ENCODE results near the gene TBC1D19. TPM values are rescaled to one million over a fixed set of nuclear protein-coding genes. Genes with fewer than 3 reads are reported as not detected.
"Not testable (repeated sequence)": the region's sequence is repeated elsewhere in the genome, so short reads cannot be mapped to it uniquely, and the experiment has no call there.

TBC1D19 gene, protein sequence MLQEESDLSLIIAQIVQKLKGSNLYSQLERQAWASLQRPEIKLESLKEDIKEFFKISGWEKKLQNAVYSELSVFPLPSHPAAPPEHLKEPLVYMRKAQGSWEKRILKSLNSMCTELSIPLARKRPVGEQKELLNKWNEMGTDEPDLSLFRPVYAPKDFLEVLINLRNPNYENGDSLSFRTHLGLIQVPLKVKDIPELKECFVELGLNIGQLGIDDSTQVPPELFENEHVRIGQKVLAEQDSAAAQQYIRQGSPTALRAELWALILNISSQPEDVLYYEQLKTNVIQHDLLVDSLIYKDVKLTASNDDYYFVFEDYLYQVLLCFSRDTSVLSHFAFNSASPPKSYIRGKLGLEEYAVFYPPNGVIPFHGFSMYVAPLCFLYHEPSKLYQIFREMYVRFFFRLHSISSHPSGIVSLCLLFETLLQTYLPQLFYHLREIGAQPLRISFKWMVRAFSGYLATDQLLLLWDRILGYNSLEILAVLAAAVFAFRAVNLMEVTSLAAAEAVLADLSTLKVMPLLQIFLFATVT
- total RNA-seq: 5.2 and 7.3 TPM in 2 replicates

DNA sequence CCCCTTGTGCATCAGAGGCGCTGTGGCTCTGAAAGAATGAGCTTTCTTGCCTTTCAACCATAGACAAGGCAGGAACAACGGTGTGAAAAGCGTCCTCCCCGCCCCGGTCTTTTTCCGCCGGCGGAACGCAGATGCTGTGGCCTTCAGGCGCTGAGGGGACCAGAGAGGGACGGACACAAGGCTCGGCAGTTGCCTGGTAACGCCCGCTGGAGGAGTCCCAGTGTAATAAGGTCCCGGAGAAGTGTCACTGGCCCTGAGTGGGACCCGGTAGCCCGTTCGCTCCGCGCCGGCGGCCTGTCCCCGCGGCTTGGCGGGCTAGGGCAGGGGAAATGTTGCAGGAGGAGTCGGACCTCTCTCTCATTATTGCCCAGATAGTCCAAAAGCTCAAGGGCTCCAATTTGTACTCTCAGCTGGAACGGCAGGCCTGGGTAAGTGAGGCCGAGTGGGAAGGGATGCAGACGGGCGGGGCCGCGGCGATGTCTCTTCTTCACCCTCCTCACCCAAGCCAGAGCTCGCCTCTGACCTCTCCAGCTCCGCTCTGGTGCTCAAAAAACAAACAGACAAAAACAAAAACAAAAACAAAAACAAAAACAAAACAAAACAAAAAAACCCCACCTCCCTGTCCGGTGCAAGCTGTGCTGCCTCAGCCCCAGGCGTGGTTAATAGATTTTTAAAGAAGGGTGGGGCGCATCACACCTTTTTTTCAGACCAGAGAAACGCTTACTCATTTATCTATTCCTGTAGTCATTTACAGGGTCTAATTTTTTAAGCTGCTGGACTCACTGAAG is at the start of gene TBC1D19:
TBC1D19 (plus strand) TSS at position 220 of the 788 bp plus-strand sequence; CDS start at position 330, 110 bp downstream.
- DNase-seq (ENCODE audit: low read depth in 2 of 2): peak; percentile 87 to 89

DNA sequence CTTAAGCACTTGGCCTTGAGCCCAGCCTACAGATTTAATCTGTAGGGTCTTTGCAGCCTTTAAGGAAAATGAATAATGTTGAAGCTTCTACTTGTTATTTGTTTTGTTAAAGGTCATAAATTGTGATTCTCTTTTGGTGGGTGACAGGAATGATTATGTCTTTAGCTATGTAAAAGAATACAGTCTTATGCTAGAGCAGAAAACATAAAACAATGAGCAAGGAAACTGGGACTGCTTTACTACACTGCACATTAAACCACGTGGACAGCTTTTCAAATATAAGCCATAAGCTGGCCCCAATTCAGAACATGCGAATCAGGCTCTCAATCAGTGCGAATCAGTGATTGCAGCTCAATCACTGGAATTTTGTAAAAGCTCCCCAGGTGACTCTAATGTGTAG is 40.9 kb upstream of the TBC1D19 start:
- DNase-seq (ENCODE audit: low read depth in 2 of 2): no peak

DNA sequence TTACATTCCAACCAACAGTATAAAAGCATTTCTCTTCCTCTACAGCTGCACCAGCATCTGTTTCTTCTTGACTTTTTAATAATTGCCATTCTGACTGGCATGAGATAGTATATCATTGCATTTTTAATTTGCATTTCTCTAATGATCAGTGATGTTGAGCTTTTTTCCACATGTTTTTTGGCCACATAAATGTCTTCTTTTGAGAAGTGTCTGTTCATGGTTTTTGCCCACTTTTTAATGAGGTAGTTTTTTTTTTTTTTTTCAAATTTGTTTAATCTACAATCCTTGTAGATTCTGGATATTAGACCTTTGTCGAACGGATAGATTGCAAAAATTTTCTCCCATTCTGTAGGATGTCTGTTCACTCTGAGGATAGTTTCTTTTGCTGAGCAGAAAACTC is 39.5 kb upstream of the TBC1D19 start:
- DNase-seq (ENCODE audit: low read depth in 2 of 2): no peak

DNA sequence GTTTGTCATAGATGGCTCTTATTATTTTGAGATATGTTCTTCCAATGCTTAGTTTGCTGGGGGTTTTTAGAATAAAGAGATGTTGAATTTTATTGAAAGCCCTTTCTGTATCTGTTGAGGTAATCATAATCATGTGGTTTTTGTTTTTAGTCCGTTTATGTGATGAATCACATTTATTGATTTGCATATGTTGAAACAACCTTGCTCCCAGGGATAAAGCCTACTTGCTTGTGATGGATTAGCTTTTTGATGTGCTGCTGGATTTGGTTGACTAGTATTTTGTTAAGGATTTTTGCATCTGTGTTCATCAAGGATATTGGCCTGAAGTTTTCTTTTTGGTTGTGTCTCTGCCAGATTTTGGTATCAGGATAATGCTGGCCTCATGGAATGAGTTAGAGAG is 35.5 kb upstream of the TBC1D19 start:
- not testable (repeated sequence) for DNase-seq (ENCODE audit: low read depth in 2 of 2)

DNA sequence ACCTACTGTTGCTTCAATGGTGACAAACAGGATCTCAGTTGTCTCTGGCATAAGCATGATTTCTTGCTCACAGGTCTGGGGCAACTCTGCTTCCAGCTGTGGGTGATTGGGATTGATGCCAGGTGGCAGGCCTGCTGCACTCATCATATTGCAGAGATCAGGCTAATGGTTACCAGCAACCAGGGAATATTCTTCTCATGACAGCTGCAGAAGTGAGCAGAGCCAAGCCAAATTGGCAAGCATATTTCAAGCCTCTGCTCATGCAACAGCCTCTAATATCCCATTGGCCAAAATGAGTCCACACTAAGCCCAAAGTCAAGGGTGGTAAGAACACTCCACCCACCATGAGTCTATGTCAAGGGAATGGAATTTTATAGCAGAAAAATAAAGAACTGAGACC is 26.7 kb upstream of the TBC1D19 start:
- no peak for DNase-seq (ENCODE audit: low read depth in 2 of 2)

DNA sequence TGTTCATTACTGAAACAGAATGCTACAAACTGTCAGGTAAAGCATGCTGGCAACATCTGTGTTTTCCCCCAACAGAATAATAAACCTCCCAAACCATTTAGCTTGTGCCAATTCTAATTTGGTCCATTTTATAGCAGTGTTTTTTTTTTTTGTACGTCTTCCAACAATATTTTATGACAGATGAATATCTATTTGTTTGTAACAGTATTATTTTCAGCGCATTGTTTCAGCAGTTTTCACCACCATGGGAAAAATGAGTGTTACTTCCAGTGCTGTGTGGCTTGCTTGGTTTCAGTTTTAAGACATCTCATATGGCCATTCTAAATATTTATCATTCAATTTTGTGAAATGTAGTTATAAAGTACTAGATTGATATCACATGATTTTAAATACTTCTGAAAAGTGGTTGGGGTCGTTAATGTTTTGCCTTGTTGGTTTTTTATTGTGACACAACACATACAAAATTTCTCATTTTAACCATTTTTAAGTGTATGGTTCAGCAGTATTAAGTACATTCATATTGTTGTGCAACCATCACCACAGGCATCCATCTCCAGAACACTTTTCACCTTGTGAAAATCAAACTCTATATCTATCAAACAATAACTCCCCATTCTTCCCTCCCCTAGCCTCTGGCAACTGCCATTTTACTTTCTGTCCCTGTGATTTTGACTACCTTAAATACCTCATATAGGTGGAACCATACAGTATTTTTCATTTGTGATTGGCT is 25.6 kb upstream of the TBC1D19 start:
- no peak for DNase-seq (ENCODE audit: low read depth in 2 of 2)

DNA sequence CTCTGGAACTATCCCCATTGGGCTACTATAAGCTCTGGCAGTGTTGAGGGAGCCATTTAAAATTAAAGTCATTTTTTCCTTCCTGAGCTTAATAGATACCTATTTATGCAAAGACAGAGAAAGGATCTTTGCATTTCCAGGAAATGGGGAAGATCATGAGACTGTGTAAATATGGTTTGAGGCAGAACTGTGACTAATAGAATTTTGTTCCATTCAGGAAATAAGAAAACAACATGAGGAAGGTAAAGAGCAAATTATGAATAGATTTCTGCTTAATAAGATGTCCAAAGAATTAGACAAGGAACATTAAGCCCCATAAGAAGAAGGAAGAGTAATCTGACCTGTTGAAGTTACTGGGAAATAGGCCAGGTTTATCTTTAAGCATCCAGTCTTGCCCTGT is 17.8 kb upstream of the TBC1D19 start:
- DNase-seq (ENCODE audit: low read depth in 2 of 2): peak in 1 of 2 donors; percentile 6

DNA sequence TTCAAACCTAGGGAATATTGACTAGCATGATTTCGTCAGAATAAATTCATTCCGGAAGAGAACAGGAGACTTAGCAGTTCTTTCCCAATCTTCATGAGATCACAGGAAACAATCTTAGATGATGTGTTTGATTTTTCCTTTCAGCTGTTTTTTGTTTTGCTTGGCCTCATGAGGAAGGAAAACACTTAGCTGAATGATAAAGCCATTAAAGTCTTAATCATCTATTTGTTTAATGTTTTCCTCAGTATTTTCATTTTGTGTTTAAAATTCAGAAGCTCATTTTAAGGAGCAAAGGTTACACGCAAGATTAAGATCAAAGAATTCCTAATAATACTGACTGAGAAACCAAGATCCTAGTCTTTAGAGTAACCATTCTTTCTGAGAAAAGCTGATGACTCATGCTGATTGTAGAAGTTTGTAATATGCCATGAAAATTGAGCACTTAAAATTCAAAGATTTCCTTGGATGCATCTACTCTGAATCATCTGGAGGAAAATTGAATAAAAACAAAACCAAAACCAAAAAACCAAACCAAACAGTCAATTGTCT is 15.4 kb upstream of the TBC1D19 start:
- DNase-seq (ENCODE audit: low read depth in 2 of 2): peak in 1 of 2 donors; percentile 92

DNA sequence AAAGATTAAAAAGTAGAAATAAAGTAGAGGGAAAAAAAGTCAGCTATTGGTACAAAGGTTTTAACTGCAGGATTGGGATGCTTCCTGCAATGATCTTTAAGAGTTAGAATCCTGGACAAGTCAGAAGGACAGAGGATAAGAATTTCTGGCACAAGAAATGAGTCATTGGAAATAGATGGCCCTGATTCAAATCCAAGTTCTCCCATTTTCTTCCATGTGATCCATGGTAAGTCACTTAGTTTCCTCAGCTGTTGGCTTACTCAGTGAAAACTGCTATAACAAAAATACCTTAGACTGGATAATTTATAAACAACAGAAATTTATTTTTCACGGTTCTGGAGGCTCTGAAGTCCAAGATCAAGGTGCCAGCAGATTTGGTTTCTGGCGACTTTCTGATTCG is 13.3 kb upstream of the TBC1D19 start:
- DNase-seq (ENCODE audit: low read depth in 2 of 2): no peak

DNA sequence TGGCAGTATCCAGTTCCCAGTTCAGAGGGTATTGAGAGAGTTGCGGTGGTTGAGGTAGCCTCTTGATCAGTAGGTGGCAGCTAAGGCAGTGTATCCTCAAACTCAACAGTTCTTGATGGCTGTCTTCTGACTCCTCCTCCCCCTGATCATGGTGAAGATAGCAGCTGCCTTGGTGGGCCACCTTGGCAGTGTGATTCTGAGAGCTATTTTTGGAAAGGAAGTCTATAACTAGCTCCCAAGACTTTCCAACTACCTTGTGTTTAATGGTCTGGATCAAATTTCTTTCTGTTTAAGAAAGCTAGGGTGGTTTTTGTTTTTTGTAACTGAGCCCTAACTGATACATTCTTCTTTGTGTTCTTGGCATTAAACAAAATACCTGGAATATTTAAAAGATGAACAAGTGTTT is 10.5 kb upstream of the TBC1D19 start:
- DNase-seq (ENCODE audit: low read depth in 2 of 2): no peak

DNA sequence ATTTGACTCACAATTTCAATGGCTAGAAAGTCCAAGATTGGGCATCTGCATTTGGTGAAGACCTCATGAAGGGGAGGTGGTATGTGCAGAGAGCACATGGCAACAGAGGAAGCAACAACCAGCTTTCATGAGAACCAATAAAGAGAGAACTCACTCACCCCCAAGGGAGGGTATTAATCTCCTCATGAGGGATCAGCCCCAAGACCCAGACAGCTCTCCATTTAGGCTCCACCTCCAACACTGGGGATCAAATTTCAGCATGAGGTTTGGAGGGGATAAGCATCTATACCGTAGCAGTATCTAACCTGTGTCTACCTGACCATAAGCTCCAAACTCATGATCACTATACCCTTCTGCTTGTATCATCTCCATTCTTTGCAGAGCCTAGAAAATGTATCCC is 9.3 kb upstream of the TBC1D19 start:
- DNase-seq (ENCODE audit: low read depth in 2 of 2): no peak

DNA sequence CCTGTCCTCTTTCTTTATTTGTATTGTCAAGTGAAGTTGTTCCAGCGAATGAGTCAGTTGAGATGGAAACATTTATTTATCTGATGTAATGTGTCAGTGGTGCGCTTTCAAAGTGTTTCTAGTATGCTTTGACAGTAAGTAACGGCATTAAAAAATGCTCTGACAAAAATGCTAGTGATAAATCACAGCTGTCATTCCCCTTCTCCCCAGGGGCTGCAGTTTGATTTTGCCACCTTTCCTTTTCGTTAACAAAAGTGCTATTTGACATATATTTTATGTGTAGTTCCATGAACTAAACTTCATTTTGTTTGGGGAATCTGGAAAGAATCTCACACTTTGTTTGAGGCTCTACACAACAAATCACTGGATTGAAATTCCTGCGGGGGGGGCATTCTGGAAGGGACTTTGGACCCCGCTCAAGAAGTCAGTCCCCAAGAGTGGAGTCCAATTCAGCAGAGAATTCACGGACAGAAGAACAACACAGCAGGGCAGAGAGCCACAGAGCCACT is 7.6 kb upstream of the TBC1D19 start:
- peak in 1 of 2 donors; percentile 29 for DNase-seq (ENCODE audit: low read depth in 2 of 2)

DNA sequence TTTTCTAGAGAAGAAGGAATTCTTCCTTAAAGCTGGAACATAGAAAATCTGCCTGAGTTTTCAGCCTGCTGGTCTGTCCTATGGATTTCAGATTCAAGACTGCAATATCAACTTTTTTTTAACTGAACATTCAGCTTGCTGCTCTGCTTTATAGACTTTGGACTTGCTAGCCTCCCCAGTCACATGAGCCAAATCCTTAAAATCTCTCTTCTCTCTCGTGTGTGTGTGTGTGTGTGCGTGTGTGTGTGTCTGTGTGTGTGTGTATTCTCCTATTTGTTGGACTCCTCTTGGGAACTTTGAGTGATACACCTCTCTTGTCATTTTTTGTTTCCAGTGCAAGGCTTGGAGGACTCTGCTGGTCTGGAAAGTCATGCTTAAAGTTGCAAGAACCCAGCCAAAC is 6.8 kb upstream of the TBC1D19 start:
- no peak for DNase-seq (ENCODE audit: low read depth in 2 of 2)

DNA sequence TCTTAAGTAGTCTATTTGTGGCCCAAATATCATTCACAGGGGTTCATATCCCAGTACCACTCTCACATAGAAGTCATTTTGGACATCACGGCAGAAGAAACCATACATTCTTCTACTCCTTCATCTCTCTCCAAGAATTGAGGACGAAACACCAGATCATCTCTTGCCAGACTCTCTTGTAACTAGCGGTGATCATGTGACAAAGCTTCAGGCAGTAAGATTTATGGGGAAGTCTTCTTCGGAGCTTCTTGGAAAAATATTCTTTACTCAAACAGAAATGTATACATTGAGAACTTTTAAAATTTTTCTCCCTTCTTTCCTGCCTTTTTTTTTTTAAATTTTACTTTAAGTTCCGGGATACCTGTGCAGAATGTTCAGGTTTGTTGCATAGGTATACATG is 4.7 kb upstream of the TBC1D19 start:
- no peak for DNase-seq (ENCODE audit: low read depth in 2 of 2)

DNA sequence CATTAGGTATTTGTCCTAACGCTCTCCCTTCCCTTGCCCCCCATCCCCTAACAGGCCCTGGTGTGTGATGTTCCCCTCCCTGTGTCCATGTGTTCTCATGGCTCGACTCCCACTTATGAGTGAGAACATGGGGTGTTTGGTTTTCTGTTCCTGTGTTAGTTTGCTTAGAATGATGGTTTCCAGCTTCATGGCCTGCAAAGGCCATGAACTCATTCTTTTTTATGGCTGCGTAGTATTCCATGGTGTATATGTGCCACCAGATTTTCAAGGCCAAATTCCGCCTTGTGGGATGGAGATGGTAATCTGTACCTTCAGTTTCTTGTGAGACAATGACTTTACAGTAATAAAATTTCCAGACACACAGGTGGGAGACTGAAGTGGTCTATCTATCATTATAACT is 2.5 kb upstream of the TBC1D19 start:
- DNase-seq (ENCODE audit: low read depth in 2 of 2): not testable (repeated sequence)

DNA sequence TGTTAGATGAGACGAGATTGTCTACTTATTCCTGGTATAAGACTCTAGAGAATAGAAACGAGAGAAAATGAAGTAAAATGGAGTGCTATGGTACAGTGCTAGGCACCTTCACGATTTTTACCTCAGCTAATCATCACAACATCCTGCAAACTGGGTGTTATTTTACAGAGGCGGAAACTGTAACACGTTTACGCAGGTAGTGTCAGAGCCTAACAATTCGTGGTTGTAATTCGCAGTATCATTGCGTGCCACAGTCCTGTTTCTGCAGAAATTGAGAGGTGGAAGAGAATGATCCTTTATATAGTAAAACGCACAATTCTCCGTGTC is 383 bp upstream of the TBC1D19 start:
- DNase-seq (ENCODE audit: low read depth in 2 of 2): no peak

DNA sequence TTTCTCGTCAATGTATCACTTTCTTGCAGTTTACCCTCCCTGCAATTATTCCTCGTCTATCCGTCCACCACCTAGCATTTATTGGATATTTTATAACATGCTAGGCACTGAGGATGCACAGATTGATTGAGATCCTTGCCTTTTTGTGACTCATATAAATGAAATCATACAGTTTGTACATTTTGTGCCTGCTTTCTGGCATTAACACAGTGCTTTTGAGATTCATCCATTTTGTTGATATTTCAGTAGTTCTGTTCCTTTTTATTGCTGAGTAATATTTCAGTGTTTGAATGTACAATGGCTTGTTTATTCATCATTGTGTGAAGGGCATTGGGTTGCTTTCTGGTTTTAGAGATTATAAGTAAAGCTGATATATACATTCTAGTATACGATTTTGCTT is 841 bp downstream of the TBC1D19 start:
- DNase-seq (ENCODE audit: low read depth in 2 of 2): peak in 1 of 2 donors; percentile 4

DNA sequence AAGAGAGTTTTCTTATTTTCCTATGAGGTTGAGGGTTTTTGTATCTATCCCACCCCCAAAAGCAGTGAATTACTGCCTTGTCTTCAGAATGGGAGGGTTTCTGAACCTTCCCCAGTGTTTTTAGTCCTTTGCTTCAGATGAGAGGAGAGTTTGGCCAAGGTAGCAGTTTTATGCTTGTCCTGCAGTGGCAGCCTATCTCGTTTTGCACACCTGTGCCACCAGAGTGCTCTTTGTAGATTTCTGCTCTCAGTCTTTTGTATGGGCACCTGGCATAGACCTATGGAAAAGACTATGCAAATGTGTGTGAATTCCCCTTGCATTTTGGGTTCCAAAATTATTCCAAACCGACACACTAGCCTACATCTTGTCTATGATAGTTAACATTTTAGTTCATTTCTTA is 5.8 kb downstream of the TBC1D19 start:
- DNase-seq (ENCODE audit: low read depth in 2 of 2): no peak

DNA sequence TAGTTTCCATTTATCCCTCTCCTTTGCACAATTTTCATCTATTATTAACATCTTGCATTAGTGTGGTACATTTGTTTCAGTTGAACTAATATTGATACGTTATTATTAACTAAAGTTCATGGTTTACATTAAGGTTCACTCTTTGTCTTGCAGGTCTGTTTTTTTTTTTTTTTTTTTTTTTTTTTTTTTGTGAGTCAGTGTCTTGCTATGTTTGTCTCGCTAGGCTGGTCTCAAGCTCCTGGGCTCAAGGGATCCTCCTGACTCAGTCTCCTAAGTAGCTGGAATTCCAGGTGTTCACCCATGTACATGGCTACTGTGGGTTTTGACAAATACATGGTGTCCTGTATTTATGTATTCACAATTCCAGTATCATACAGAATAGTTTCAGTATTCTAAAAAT is 6.8 kb downstream of the TBC1D19 start:
- DNase-seq (ENCODE audit: low read depth in 2 of 2): peak in 1 of 2 donors; percentile 27

DNA sequence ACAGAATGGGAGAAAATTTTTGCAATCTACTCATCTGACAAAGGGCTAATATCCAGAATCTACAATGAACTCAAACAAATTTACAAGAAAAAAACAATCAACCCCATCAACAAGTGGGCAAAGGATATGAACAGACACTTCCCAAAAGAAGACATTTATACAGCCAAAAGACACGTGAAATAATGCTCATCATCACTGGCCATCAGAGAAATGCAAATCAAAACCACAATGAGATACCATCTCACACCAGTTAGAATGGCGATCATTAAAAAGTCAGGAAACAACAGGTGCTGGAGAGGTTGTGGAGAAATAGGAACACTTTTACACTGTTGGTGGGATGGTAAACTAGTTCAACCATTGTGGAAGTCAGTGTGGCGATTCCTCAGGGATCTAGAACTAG is 9.7 kb downstream of the TBC1D19 start:
- DNase-seq (ENCODE audit: low read depth in 2 of 2): not testable (repeated sequence)

DNA sequence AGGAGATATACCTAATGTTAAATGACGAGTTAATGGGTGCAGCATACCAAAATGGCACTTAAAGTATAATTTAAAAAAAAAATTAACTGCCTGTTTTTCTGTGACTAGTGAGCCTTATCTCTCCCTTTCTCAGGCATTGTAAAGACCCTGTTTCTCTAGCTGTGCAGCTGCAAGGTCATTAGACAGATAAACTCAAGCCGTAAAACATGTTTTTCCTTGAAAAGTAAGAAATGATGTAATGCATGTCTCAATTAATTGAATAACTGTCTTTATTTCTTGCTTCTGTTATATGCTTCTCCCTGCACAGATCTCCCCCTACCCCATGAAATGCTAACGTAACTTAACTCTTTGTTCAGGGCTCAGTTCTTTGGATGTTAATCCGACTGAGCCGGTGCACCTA is 10.5 kb downstream of the TBC1D19 start:
- DNase-seq (ENCODE audit: low read depth in 2 of 2): no peak
